AG09319 (cell line): ENCODE measurements around the gene RSU1.

ENCODE experiments used
- DNase-seq: peaks from one replicate; pipeline ENCODE4 v3.0.0-alpha.2; 2010; ENCODE audit warnings: low read depth; ENCODE audit errors: extremely low read depth
- CTCF ChIP-seq: IDR thresholded peaks from 2 replicates; pipeline ENCODE4 v1.5.1; 2011; ENCODE audit warnings: low read depth, mild to moderate bottlenecking, inconsistent platforms, low read length, moderate library complexity

RSU1 gene

GRCh38 chr10:16745061-16745460 is 72.2 kb downstream of the RSU1 start:
- TF ChIP-seq CTCF: no peak
- no peak for DNase-seq

- no peak for DNase-seq
These were observed 74.9 kb downstream of the RSU1 start for GRCh38 chr10:16742165-16742960.

GRCh38 chr10:16741540-16741939 is 75.7 kb downstream of the RSU1 start:
- no peak for DNase-seq
- TF ChIP-seq CTCF: no peak

More at GRCh38 chr10:16742165-16742960, 74.9 kb downstream of the RSU1 start:
- no peak for TF ChIP-seq CTCF

- no peak for DNase-seq
- TF ChIP-seq CTCF: no peak
These were observed 79.8 kb downstream of the RSU1 start for GRCh38 chr10:16737420-16737819.

GRCh38 chr10:16735671-16736070 is 81.6 kb downstream of the RSU1 start:
- TF ChIP-seq CTCF: no peak
- DNase-seq: no peak

GRCh38 chr10:16732376-16732775 is 84.8 kb downstream of the RSU1 start:
- no peak for DNase-seq

More at GRCh38 chr10:16732376-16732775, 84.8 kb downstream of the RSU1 start:
- no peak for TF ChIP-seq CTCF
